Loucy (cell line): ENCODE results near the gene SMAD7.

Experiments
- H2AFZ ChIP-seq: fragments of 200-600 bp; sonication (generic); 2 replicates; pipeline ENCODE4 v1.6.0; 2016; ENCODE audit warnings: antibody characterized with exemption, mild to moderate bottlenecking, low read length, moderate library complexity
- H3F3A ChIP-seq: fragments of 200-600 bp; 2 replicates; pipeline ENCODE4 v1.6.0; 2016; ENCODE audit warnings: antibody characterized with exemption, low read depth, mild to moderate bottlenecking
- H3K27me3 ChIP-seq: fragments of 200-600 bp; sonication (generic); 2 replicates; pipeline ENCODE4 v1.6.1; 2014; ENCODE audit warnings: low read length, mild to moderate bottlenecking; ENCODE audit not compliant: insufficient read depth, poor library complexity, severe bottlenecking
- H3K36me3 ChIP-seq: fragments of 200-600 bp; sonication (generic); 2 replicates; pipeline ENCODE4 v1.6.1; 2016; ENCODE audit warnings: low read length; ENCODE audit not compliant: insufficient read depth
- H3K4me1 ChIP-seq: fragments of 200-600 bp; sonication (generic); 2 replicates; pipeline ENCODE4 v1.5.1; 2014; ENCODE audit warnings: low read length, mild to moderate bottlenecking; ENCODE audit not compliant: insufficient read depth, poor library complexity, severe bottlenecking
- H3K4me2 ChIP-seq: fragments of 200-600 bp; sonication (generic); 2 replicates; pipeline ENCODE4 v1.6.0; 2014; ENCODE audit warnings: antibody characterized with exemption, low read length, low read depth, mild to moderate bottlenecking; ENCODE audit not compliant: poor library complexity, severe bottlenecking
- H3K4me3 ChIP-seq: fragments of 200-600 bp; sonication (generic); 2 replicates; pipeline ENCODE4 v1.5.1; 2014; ENCODE audit warnings: low read length, mild to moderate bottlenecking, mixed read lengths; ENCODE audit not compliant: poor library complexity, severe bottlenecking
- H3K79me2 ChIP-seq: fragments of 200-600 bp; sonication (generic); 2 replicates; pipeline ENCODE4 v1.6.1; 2014; ENCODE audit warnings: low read length; ENCODE audit not compliant: insufficient read depth
- H3K9ac ChIP-seq: fragments of 200-600 bp; sonication (generic); 2 replicates; pipeline ENCODE4 v1.6.0; 2014; ENCODE audit warnings: mild to moderate bottlenecking, low read depth, low read length, moderate library complexity; ENCODE audit not compliant: poor library complexity, severe bottlenecking
- H3K9me2 ChIP-seq: fragments of 200-600 bp; sonication (generic); replicated peaks from 2 replicates; pipeline ENCODE4 v1.6.1; 2016; ENCODE audit warnings: low read depth, low read length, mixed read lengths
- H3K9me3 ChIP-seq: fragments of 200-600 bp; sonication (generic); 2 replicates; pipeline ENCODE4 v1.6.1; 2014; ENCODE audit warnings: mild to moderate bottlenecking, antibody characterized with exemption, low read length, low read depth; ENCODE audit not compliant: insufficient read depth
- H4K20me1 ChIP-seq: fragments of 200-600 bp; sonication (generic); 2 replicates; pipeline ENCODE4 v1.6.0; 2014; ENCODE audit warnings: antibody characterized with exemption, low read length, mild to moderate bottlenecking; ENCODE audit not compliant: insufficient read depth, poor library complexity, severe bottlenecking
- CTCF ChIP-seq: fragments of 200-600 bp; sonication (generic); conservative IDR thresholded peaks from 2 replicates; pipeline ENCODE4 v1.5.1; 2014; ENCODE audit warnings: mild to moderate bottlenecking, antibody characterized with exemption, low read length
- EZH2phosphoT487 ChIP-seq: fragments of 200-600 bp; IDR thresholded peaks from 2 replicates; pipeline ENCODE4 v1.6.1; 2018; ENCODE audit warnings: antibody characterized with exemption, mild to moderate bottlenecking, moderate library complexity, borderline replicate concordance

The SMAD7 gene

GRCh38 chr18:48997681-48997984 lies 46.9 kb upstream of the SMAD7 start:
- Histone ChIP-seq H3K4me1 (peaks cover 14% of the 10 kb centered on the region), H3K9me2 (no peaks in the 10 kb centered on the region), H4K20me1 (no peaks in the 10 kb centered on the region), H2AFZ (no peak overlapping the region), H3K4me3 (no peak overlapping the region), H3K27me3 (no peaks in the 10 kb centered on the region), H3K79me2 (no peaks in the 10 kb centered on the region), H3K36me3 (no peaks in the 10 kb centered on the region), H3K4me2 (no peak overlapping the region), H3K9ac (peak overlapping the region; percentile 10), H3K9me3 (no peaks in the 10 kb centered on the region), H3F3A (no peaks in the 10 kb centered on the region)
- TF ChIP-seq EZH2phosphoT487, result no peak
- no peak for TF ChIP-seq CTCF

GRCh38 chr18:48996901-48997463 lies 46.2 kb upstream of the SMAD7 start:
- Histone ChIP-seq H4K20me1 (no peaks in the 10 kb centered on the region), H3K79me2 (no peaks in the 10 kb centered on the region), H3K36me3 (no peaks in the 10 kb centered on the region), H3K9ac (peak overlapping the region; percentile 10), H3K27me3 (no peaks in the 10 kb centered on the region), H3K4me2 (peak overlapping the region; percentile 26), H3K4me1 (peaks cover 14% of the 10 kb centered on the region), H3K4me3 (no peak overlapping the region), H3K9me2 (no peaks in the 10 kb centered on the region), H3F3A (no peaks in the 10 kb centered on the region), H2AFZ (no peak overlapping the region), H3K9me3 (no peaks in the 10 kb centered on the region)
- TF ChIP-seq CTCF, result no peak; the same call in 1 of the 2 replicates

GRCh38 chr18:48996041-48996440 lies 45.3 kb upstream of the SMAD7 start:
- no peaks in the 10 kb centered on the region for H3F3A ChIP-seq

More at GRCh38 chr18:48996041-48996440, 45.3 kb upstream of the SMAD7 start:
- no peak overlapping the region for H3K4me3 ChIP-seq
- no peak overlapping the region for H2AFZ ChIP-seq
- H4K20me1 ChIP-seq, result no peaks in the 10 kb centered on the region
- no peaks in the 10 kb centered on the region for H3K9me3 ChIP-seq
- no peak overlapping the region for H3K9ac ChIP-seq
- H3K36me3 ChIP-seq, result no peaks in the 10 kb centered on the region
- peaks cover 14% of the 10 kb centered on the region for H3K4me1 ChIP-seq
- TF ChIP-seq CTCF (no peak), EZH2phosphoT487 (no peak)
- no peaks in the 10 kb centered on the region for H3K79me2 ChIP-seq
- H3K27me3 ChIP-seq, result no peaks in the 10 kb centered on the region
- H3K9me2 ChIP-seq, result no peaks in the 10 kb centered on the region
- no peak overlapping the region for H3K4me2 ChIP-seq
